Brain microvascular endothelial cell (primary cell): ENCODE results near the gene TNFRSF8.

ENCODE experiments used
- DNase-seq: peaks from one replicate; pipeline ENCODE4 v3.0.0-alpha.2; 2020
- H3K27ac ChIP-seq: fragments of 250-450 bp; sonication (Bioruptor Pico); 2 replicates; pipeline ENCODE4 v1.5.1; 2020; ENCODE audit warnings: mild to moderate bottlenecking, moderate library complexity
- H3K27me3 ChIP-seq: fragments of 250-450 bp; sonication (Bioruptor Pico); replicated peaks from 2 replicates; pipeline ENCODE4 v1.5.1; 2020; ENCODE audit warnings: mild to moderate bottlenecking
- H3K36me3 ChIP-seq: fragments of 250-450 bp; sonication (Bioruptor Pico); replicated peaks from 2 replicates; pipeline ENCODE4 v1.5.1; 2020; ENCODE audit warnings: mild to moderate bottlenecking
- H3K4me3 ChIP-seq: 2 replicates; pipeline ENCODE4 v1.5.1; 2011; ENCODE audit warnings: low read depth, mild to moderate bottlenecking, control low read depth, low read length, moderate library complexity
- in situ Hi-C: cut with HindIII; loops from 2 replicates; pipeline ENCODE4 v1.10.0; 2017; ENCODE audit warnings: low sequenced_read_pairs, low pct_ligation_motif_present
- TF ChIP-seq, protein P1 (sequence below): IDR thresholded peaks from 2 replicates; pipeline ENCODE4 v1.5.1; 2011; ENCODE audit warnings: low read depth, mild to moderate bottlenecking, moderate library complexity, low read length, control low read depth, inconsistent platforms; ENCODE audit errors: missing control alignments

TNFRSF8 gene

DNA sequence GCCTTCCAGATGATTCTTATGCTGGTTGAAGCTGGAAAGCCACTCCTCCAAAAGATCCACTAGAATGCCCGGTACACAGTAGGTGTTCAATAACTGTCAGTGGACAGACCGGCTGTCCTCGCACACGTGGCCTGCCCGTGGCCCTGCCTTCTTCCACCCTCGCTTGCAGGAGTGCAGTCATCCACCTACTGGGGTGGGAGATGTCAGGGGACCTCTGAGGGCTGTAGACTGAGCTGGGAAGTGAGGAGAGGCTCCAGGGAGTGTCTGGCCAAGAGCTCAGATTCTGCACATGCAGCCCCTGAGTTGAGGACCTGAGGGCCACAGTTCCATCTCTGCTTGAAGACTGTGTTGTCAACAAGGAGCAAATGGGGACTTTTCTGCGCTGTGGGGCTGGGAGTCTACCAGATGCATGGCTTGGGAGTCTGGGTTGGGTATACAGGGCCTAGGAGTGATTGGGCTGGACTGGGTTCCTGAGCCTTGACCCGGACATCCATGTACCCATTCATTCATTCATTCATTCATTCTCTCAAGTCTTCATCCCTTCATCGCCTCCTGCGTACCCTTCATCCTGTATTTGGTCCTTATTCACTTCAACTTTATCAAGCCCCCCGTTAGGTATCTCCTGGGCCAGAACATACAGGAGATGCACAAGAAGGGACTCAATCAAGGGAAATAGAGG, 99.5 kb downstream of the TNFRSF8 start:
- Histone ChIP-seq H3K27me3 (no peaks in the 10 kb centered on the region), H3K27ac (no peak overlapping the region), H3K4me3 (no peak overlapping the region), H3K36me3 (no peaks in the 10 kb centered on the region)
- DNase-seq: no peak
- TF ChIP-seq, protein P1, sequence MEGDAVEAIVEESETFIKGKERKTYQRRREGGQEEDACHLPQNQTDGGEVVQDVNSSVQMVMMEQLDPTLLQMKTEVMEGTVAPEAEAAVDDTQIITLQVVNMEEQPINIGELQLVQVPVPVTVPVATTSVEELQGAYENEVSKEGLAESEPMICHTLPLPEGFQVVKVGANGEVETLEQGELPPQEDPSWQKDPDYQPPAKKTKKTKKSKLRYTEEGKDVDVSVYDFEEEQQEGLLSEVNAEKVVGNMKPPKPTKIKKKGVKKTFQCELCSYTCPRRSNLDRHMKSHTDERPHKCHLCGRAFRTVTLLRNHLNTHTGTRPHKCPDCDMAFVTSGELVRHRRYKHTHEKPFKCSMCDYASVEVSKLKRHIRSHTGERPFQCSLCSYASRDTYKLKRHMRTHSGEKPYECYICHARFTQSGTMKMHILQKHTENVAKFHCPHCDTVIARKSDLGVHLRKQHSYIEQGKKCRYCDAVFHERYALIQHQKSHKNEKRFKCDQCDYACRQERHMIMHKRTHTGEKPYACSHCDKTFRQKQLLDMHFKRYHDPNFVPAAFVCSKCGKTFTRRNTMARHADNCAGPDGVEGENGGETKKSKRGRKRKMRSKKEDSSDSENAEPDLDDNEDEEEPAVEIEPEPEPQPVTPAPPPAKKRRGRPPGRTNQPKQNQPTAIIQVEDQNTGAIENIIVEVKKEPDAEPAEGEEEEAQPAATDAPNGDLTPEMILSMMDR: no peak
- in situ Hi-C loops: no loop called here

DNA sequence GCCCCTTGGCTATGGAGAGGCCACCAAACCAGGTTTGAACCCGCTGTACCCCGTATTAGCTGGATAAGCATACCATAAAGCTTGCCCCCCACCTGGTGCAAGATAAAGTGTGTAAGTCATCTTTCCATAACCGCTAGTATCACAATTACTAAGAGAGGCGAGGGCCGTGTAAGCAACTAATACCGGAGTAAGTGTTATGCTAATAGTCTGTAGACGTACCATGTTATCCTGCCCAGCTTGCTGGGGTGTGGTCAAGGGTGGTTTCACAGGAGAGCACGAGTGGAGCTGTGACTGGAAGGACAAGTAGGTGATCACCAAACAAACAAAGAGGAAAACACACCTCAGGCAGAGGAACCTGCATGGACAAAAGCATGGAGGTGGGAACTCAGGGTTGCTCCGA, 100.1 kb downstream of the TNFRSF8 start:
- TF ChIP-seq, protein P1: no peak
- no peak overlapping the region for H3K4me3 ChIP-seq
- DNase-seq: no peak
- H3K36me3 ChIP-seq: no peaks in the 10 kb centered on the region
- no peak overlapping the region for H3K27ac ChIP-seq
- no peaks in the 10 kb centered on the region for H3K27me3 ChIP-seq
- in situ Hi-C loops: no loop called here

DNA sequence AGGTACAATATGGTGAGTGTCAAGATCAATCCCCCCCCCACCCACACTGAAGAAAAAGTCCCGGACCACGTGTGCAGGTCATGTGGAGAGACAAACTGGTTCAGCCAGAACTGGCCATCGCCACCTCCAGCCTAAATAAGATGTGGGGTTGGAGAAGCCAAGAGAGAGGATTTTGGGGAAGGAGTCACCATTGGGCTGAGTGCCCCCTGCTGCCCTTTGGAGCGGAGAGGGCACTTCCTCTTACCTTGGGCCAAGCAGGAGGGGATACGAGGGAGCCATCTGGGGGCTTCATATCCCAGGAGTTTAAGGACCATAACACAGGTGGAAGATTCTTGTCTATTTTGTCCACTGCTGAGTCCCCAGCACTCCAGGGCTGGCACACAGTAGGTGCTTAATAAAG, 101.1 kb downstream of the TNFRSF8 start:
- Histone ChIP-seq H3K27me3 (no peaks in the 10 kb centered on the region), H3K4me3 (no peak overlapping the region), H3K36me3 (no peaks in the 10 kb centered on the region), H3K27ac (no peak overlapping the region)
- TF ChIP-seq, protein P1: no peak
- DNase-seq: no peak
- in situ Hi-C loops: no loop called here

DNA sequence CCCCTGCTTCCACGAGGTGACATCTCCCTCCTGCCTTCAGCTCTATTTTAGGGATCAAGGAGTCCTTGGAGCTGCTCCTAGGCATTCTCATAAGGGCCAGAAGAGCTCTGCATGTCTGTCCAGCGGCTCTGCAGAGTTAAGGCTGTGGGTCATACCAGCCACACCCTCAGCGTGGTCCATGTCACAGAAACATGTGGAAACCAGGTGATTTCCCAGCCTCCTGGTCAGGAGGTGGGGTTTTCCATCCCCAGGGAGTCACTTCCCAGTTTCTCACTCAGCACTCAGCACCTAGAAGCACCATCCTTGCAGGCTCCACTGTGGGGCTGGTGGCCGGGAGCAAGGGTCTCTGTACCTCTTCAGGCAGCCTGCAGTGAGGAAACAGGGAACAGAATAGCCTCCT, 102.2 kb downstream of the TNFRSF8 start:
- no peaks in the 10 kb centered on the region for H3K27me3 ChIP-seq
- TF ChIP-seq, protein P1: no peak
- no peaks in the 10 kb centered on the region for H3K36me3 ChIP-seq
- no peak for DNase-seq
- no peak overlapping the region for H3K4me3 ChIP-seq
- no peak overlapping the region for H3K27ac ChIP-seq
- in situ Hi-C loops: no loop called here

DNA sequence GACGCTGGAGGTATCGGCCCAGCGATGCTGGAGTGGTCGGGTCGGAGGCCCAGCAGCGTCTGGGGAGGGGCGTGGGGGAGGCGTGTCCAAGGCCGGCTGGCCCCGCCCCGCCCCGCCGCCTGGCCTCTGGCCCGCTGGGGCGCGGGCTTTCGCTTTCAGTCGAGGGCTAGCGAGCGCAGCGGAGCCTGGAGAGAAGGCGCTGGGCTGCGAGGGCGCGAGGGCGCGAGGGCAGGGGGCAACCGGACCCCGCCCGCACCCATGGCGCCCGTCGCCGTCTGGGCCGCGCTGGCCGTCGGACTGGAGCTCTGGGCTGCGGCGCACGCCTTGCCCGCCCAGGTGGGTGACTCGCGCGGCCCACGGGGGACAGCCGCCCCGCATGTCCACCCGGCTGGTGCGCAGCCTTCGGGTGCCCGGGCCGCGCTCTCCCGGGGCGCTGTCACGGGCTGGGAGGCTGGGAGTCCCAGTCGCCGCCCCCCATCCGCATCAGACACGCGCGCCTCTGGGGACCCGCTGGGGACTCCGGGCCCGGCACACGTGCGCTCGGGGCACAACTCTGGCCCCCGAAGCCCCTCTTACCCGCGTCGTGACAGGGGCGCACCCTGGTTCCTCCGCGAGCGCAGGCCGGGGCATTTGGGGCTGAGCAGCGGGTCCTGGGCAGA, 103.9 kb downstream of the TNFRSF8 start, which contains the start of gene TNFRSF1B:
TSS of gene TNFRSF1B (plus strand) at position 158 of the 659 bp plus-strand sequence. CDS start at position 259, 101 bp downstream.
- in situ Hi-C loops: no loop called here
- Histone ChIP-seq H3K27me3 (no peaks in the 10 kb centered on the region), H3K27ac (no peak within 1 kb of the TSS), H3K4me3 (peak within 1 kb of the TSS; percentile 53), H3K36me3 (no peaks in the 10 kb centered on the region)
- no peak for DNase-seq
- TF ChIP-seq, protein P1: no peak
